Fibroblast of skin of back (primary cell): ENCODE results near the gene CD2AP.
A peak's percentile ranks its signal among the peaks of the same experiment; 100 is the strongest.
"Not testable (repeated sequence)": the region's sequence is repeated elsewhere in the genome, so short reads cannot be mapped to it uniquely, and the experiment has no call there.

Experiments
- DNase-seq: peaks from one replicate; pipeline ENCODE4 v3.0.0-alpha.2; 2013

CD2AP gene

GRCh38 chr6:47496935-47497579, 19.5 kb downstream of the CD2AP start:
- no peak for DNase-seq

GRCh38 chr6:47502920-47503319, 25.3 kb downstream of the CD2AP start:
- DNase-seq, result no peak

GRCh38 chr6:47509937-47510336, 32.3 kb downstream of the CD2AP start:
- no peak for DNase-seq

GRCh38 chr6:47512872-47513271, 35.3 kb downstream of the CD2AP start:
- DNase-seq, result no peak

- no peak for DNase-seq
These were observed 41.7 kb downstream of the CD2AP start for GRCh38 chr6:47519279-47519678.

- DNase-seq, result no peak
These were observed 42.7 kb downstream of the CD2AP start for GRCh38 chr6:47520282-47520681.

- DNase-seq, result no peak
These were observed 44.4 kb downstream of the CD2AP start for GRCh38 chr6:47521961-47522360.

GRCh38 chr6:47524136-47524845, 46.7 kb downstream of the CD2AP start:
- DNase-seq, result peak; percentile 57

- no peak for DNase-seq
These were observed 47.9 kb downstream of the CD2AP start for GRCh38 chr6:47525330-47526057.

- no peak for DNase-seq
These were observed 49.7 kb downstream of the CD2AP start for GRCh38 chr6:47527274-47527673.

GRCh38 chr6:47529734-47530133, 52.1 kb downstream of the CD2AP start:
- no peak for DNase-seq

GRCh38 chr6:47532981-47533585, 55.5 kb downstream of the CD2AP start:
- no peak for DNase-seq

- DNase-seq, result no peak
These were observed 56.5 kb downstream of the CD2AP start for GRCh38 chr6:47534063-47534462.

- DNase-seq, result no peak
These were observed 58.0 kb downstream of the CD2AP start for GRCh38 chr6:47535316-47536225.

- DNase-seq, result no peak
These were observed 59.3 kb downstream of the CD2AP start for GRCh38 chr6:47536816-47537401.

GRCh38 chr6:47545223-47545622, 67.6 kb downstream of the CD2AP start:
- no peak for DNase-seq

GRCh38 chr6:47551670-47552069, 74.1 kb downstream of the CD2AP start:
- no peak for DNase-seq

- DNase-seq, result no peak
These were observed 74.7 kb downstream of the CD2AP start for GRCh38 chr6:47552319-47552718.

- not testable (repeated sequence) for DNase-seq
These were observed 75.7 kb downstream of the CD2AP start for GRCh38 chr6:47553243-47553642.

GRCh38 chr6:47556459-47556858, 78.9 kb downstream of the CD2AP start:
- DNase-seq, result not testable (repeated sequence)

- no peak for DNase-seq
These were observed 85.6 kb downstream of the CD2AP start for GRCh38 chr6:47563162-47563561.

- DNase-seq, result not testable (repeated sequence)
These were observed 89.0 kb downstream of the CD2AP start for GRCh38 chr6:47566602-47567001.
